ENCODE measurements around the gene ZNF557. TPM values are rescaled to one million over a fixed set of nuclear protein-coding genes. Genes with fewer than 3 reads are reported as not detected.

Gene ZNF557
- polyA plus RNA-seq, 1 donor (not counting 4 experiments of a cell fraction or from before 2014, with no cell fraction given) = 3.3 TPM

DNA sequence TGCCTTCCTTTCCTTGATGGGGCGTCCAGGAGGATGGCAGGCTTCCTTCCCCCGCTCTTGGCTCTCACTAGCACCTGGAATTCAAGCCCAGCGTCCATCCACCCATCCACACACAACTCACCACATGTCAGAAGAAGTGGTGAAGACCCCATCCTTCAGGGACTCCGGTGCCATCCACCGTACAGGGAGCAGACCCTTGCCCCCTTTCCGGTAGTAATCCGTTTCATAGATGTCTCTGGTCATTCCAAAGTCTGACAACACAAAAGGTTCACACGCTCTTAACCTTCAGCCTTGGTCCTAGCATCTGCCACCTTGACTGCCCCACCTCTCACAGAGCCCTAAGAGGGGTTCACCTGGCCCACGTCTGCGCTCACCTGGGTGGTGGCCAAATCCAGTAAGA, 51.0 kb downstream of the ZNF557 start:
- no peak for TF ChIP-seq EZH2 (IDR thresholded peaks at IDR 0.05; ENCODE audit: low read length)
- TF ChIP-seq, protein P1, sequence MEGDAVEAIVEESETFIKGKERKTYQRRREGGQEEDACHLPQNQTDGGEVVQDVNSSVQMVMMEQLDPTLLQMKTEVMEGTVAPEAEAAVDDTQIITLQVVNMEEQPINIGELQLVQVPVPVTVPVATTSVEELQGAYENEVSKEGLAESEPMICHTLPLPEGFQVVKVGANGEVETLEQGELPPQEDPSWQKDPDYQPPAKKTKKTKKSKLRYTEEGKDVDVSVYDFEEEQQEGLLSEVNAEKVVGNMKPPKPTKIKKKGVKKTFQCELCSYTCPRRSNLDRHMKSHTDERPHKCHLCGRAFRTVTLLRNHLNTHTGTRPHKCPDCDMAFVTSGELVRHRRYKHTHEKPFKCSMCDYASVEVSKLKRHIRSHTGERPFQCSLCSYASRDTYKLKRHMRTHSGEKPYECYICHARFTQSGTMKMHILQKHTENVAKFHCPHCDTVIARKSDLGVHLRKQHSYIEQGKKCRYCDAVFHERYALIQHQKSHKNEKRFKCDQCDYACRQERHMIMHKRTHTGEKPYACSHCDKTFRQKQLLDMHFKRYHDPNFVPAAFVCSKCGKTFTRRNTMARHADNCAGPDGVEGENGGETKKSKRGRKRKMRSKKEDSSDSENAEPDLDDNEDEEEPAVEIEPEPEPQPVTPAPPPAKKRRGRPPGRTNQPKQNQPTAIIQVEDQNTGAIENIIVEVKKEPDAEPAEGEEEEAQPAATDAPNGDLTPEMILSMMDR (optimal IDR thresholded peaks at IDR 0.05 in 1 of 3, IDR thresholded peaks at IDR 0.05 in 1 of 3, conservative IDR thresholded peaks at IDR 0.05 in 1 of 3; ENCODE audit: extremely low read depth in 1 of 3, insufficient read depth in 2 of 3, low read length in 3 of 3) = no peak
- H3K9me3 ChIP-seq (ENCODE audit: control insufficient read depth, low read depth, low read length) = no peaks in the 10 kb centered on the region
- peaks cover 0 to 7% of the 10 kb centered on the region in 2 experiments for H3K36me3 ChIP-seq (ENCODE audit: control insufficient read depth in 2 of 2, extremely low read depth in 1 of 2, insufficient read depth in 2 of 2, low read length in 2 of 2)
- H3K4me3 ChIP-seq (ENCODE audit: control insufficient read depth in 2 of 3, extremely low read depth in 1 of 3, insufficient read depth in 2 of 3, low read depth in 1 of 3, low read length in 3 of 3) = no peak overlapping the region
- DNase-seq (ENCODE audit: low read depth, low spot score) (no peak), FAIRE-seq (no peak)
- H2AFZ ChIP-seq (ENCODE audit: control insufficient read depth, low read length) = no peak overlapping the region
- H3K9me1 ChIP-seq (ENCODE audit: control insufficient read depth, extremely low read depth, insufficient read depth, low read length) = no peaks in the 10 kb centered on the region
- H3K27ac ChIP-seq (ENCODE audit: control insufficient read depth, insufficient read depth, low read length) = no peak overlapping the region
- H3K4me1 ChIP-seq (ENCODE audit: control insufficient read depth, extremely low read depth, insufficient read depth, low read length) = no peaks in the 10 kb centered on the region
- H3K9ac ChIP-seq (ENCODE audit: control insufficient read depth, extremely low read depth, insufficient read depth, low read length) = no peak overlapping the region
- no peaks in the 10 kb centered on the region for H3K27me3 ChIP-seq (ENCODE audit: control insufficient read depth, extremely low read depth, insufficient read depth, low read length)
- dilution Hi-C loops (cut with MboI; ENCODE audit: extremely low pct_ligation_motif_present, low sequenced_read_pairs) = no loop called here
- no peak overlapping the region for H3K4me2 ChIP-seq (ENCODE audit: control insufficient read depth, extremely low read depth, insufficient read depth, low read depth, low read length)
- no peaks in the 10 kb centered on the region for H3K79me2 ChIP-seq (ENCODE audit: control insufficient read depth, insufficient read depth, low read length)
- H4K20me1 ChIP-seq (ENCODE audit: control insufficient read depth, extremely low read depth, insufficient read depth, low read length) = no peaks in the 10 kb centered on the region

DNA sequence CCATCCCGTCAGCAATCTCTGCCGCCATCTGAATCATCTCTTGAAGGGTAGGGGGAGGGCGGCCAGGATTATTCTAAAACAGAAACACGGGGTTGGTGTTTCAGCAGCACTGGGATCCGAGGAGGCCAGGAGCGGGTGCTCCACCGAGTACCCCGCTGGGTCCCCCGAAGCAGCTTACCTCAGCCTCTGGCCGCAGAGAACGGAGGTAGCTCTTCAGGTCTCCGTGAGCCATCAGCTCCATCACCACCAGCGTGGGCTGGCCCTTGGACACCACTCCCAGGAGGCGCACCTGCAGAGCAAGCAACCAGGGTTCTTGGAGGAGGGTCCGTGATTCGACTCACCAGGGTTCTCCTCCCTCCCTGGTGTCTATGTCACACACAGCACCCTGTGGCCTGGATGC, 53.2 kb downstream of the ZNF557 start:
- Histone ChIP-seq H3K9ac (ENCODE audit: control insufficient read depth, extremely low read depth, insufficient read depth, low read length) (no peak overlapping the region), H2AFZ (ENCODE audit: control insufficient read depth, low read length) (no peak overlapping the region), H3K4me3 (ENCODE audit: control insufficient read depth in 2 of 3, extremely low read depth in 1 of 3, insufficient read depth in 2 of 3, low read depth in 1 of 3, low read length in 3 of 3) (no peak overlapping the region), H3K79me2 (ENCODE audit: control insufficient read depth, insufficient read depth, low read length) (no peaks in the 10 kb centered on the region), H3K4me2 (ENCODE audit: control insufficient read depth, extremely low read depth, insufficient read depth, low read depth, low read length) (no peak overlapping the region), H4K20me1 (ENCODE audit: control insufficient read depth, extremely low read depth, insufficient read depth, low read length) (no peaks in the 10 kb centered on the region), H3K27me3 (ENCODE audit: control insufficient read depth, extremely low read depth, insufficient read depth, low read length) (no peaks in the 10 kb centered on the region), H3K4me1 (ENCODE audit: control insufficient read depth, extremely low read depth, insufficient read depth, low read length) (no peaks in the 10 kb centered on the region), H3K27ac (ENCODE audit: control insufficient read depth, insufficient read depth, low read length) (no peak overlapping the region), H3K9me1 (ENCODE audit: control insufficient read depth, extremely low read depth, insufficient read depth, low read length) (no peaks in the 10 kb centered on the region), H3K9me3 (ENCODE audit: control insufficient read depth, low read depth, low read length) (peaks cover 4% of the 10 kb centered on the region), H3K36me3 (ENCODE audit: control insufficient read depth in 2 of 2, extremely low read depth in 1 of 2, insufficient read depth in 2 of 2, low read length in 2 of 2) (peaks cover 0 to 10% of the 10 kb centered on the region in 2 experiments)
- dilution Hi-C loops (cut with MboI; ENCODE audit: extremely low pct_ligation_motif_present, low sequenced_read_pairs) = no loop called here
- DNase-seq (ENCODE audit: low read depth, low spot score) = no peak
- no peak for FAIRE-seq
- TF ChIP-seq, protein P1 (optimal IDR thresholded peaks at IDR 0.05 in 1 of 3, IDR thresholded peaks at IDR 0.05 in 1 of 3, conservative IDR thresholded peaks at IDR 0.05 in 1 of 3; ENCODE audit: extremely low read depth in 1 of 3, insufficient read depth in 2 of 3, low read length in 3 of 3) = no peak
- TF ChIP-seq EZH2 (IDR thresholded peaks at IDR 0.05; ENCODE audit: low read length) = no peak

Measured in keratinocyte (primary cell).